Breast epithelium (tissue), 3 donors: ENCODE results near the gene WNT4.

ENCODE experiments used
- CTCF ChIP-seq, 3 donors: fragments of 450-650 bp; IDR thresholded peaks; one replicate each; pipeline ENCODE4 v1.5.1; 2016 to 2017; ENCODE audit warnings: antibody characterized with exemption in 3 of 3, mild to moderate bottlenecking in 3 of 3, moderate library complexity in 3 of 3
- POLR2A ChIP-seq: fragments of 450-650 bp; IDR thresholded peaks from one replicate; pipeline ENCODE4 v1.6.1; 2016; ENCODE audit warnings: antibody characterized with exemption, mild to moderate bottlenecking, moderate library complexity
- POLR2AphosphoS5 ChIP-seq, 3 donors: sonication (generic); formaldehyde crosslinking; IDR thresholded peaks; one replicate each; pipeline ENCODE4 v1.6.1; 2017; ENCODE audit warnings: antibody characterized with exemption in 3 of 3

- TF ChIP-seq POLR2AphosphoS5 (IDR thresholded peaks at IDR 0.05) = no peak
- TF ChIP-seq CTCF (IDR thresholded peaks at IDR 0.05) = no peak
- TF ChIP-seq POLR2A = no peak
Measured at GRCh38 chr1:22111115-22111514, 31.8 kb downstream of the WNT4 start.
